Measurements from ENCODE around the gene NHS. TPM values are rescaled to one million over a fixed set of nuclear protein-coding genes. Genes with fewer than 3 reads are reported as not detected.

NHS gene
- total and polyA plus RNA-seq, 7 donors, result 0.04 to 1.3 (median 0.22) TPM

- Histone ChIP-seq H3K4me1 (peaks cover 13% of the 10 kb centered on the region), H3K4me3 (no peak overlapping the region), H3K27me3 (ENCODE audit: insufficient read depth in 3 of 3, low read length in 2 of 3) (no peaks in the 10 kb centered on the region), H3K27ac (peak overlapping the region; percentile 48), H3K9me3 (no peaks in the 10 kb centered on the region), H3K36me3 (ENCODE audit: insufficient read depth in 1 of 2, low read depth in 1 of 2) (no peaks in the 10 kb centered on the region)
- intact Hi-C loops (cut with DNase I), result no loop called here
- no peak for TF ChIP-seq CTCF (IDR thresholded peaks at IDR 0.05)
- WGBS, 3 donors, result 40 to 54% (median 46%) methylated on average over 9 of the region's 9 CpGs
- no peak for DNase-seq
- ATAC-seq, result no peak
Measured at GRCh38 chrX:17741123-17741511, 366.1 kb downstream of the NHS start.

- Histone ChIP-seq H3K36me3 (ENCODE audit: insufficient read depth in 1 of 2, low read depth in 1 of 2) (no peaks in the 10 kb centered on the region), H3K27me3 (ENCODE audit: insufficient read depth in 3 of 3, low read length in 2 of 3) (no peaks in the 10 kb centered on the region), H3K27ac (no peak overlapping the region), H3K4me1 (peaks cover 12% of the 10 kb centered on the region), H3K4me3 (no peak overlapping the region), H3K9me3 (no peaks in the 10 kb centered on the region)
- no peak for DNase-seq
- no peak for TF ChIP-seq CTCF (IDR thresholded peaks at IDR 0.05)
- intact Hi-C loops (cut with DNase I), result no loop called here
- WGBS, 3 donors, result 37 to 63% (median 45%) methylated on average over 2 of the region's 2 CpGs
- ATAC-seq, result no peak
Measured at GRCh38 chrX:17743913-17744312, 368.9 kb downstream of the NHS start.

GRCh38 chrX:17744896-17745523 lies 370.0 kb downstream of the NHS start:
- peaks cover 0 to 1% of the 10 kb centered on the region in 2 donors for H3K36me3 ChIP-seq (ENCODE audit: insufficient read depth in 1 of 2, low read depth in 1 of 2)
- peaks cover 8% of the 10 kb centered on the region for H3K4me1 ChIP-seq
- no peaks in the 10 kb centered on the region for H3K27me3 ChIP-seq (ENCODE audit: insufficient read depth in 3 of 3, low read length in 2 of 3)
- no peak overlapping the region for H3K4me3 ChIP-seq
- WGBS, 3 donors, result 82 to 94% (median 88%) methylated on average over 2 of the region's 2 CpGs
- no peak for ATAC-seq
- H3K9me3 ChIP-seq, result no peaks in the 10 kb centered on the region
- no peak for DNase-seq
- TF ChIP-seq CTCF (IDR thresholded peaks at IDR 0.05), result peak; percentile 27
- no peak overlapping the region for H3K27ac ChIP-seq
- intact Hi-C loops (cut with DNase I), result no loop called here

GRCh38 chrX:17747692-17748091 lies 372.7 kb downstream of the NHS start:
- Histone ChIP-seq H3K4me1 (peaks cover 8% of the 10 kb centered on the region), H3K9me3 (no peaks in the 10 kb centered on the region), H3K27ac (no peak overlapping the region), H3K4me3 (no peak overlapping the region), H3K36me3 (ENCODE audit: insufficient read depth in 1 of 2, low read depth in 1 of 2) (peaks cover 0 to 28% of the 10 kb centered on the region in 2 donors), H3K27me3 (ENCODE audit: insufficient read depth in 3 of 3, low read length in 2 of 3) (no peaks in the 10 kb centered on the region)
- intact Hi-C loops (cut with DNase I), result no loop called here
- TF ChIP-seq CTCF (IDR thresholded peaks at IDR 0.05), result no peak
- DNase-seq (no peak), ATAC-seq (no peak)
- WGBS, 3 donors, result 79 to 99% (median 95%) methylated on average over 5 of the region's 5 CpGs

GRCh38 chrX:17748684-17749083 lies 373.7 kb downstream of the NHS start:
- Histone ChIP-seq H3K4me3 (no peak overlapping the region), H3K27ac (no peak overlapping the region), H3K4me1 (peaks cover 4% of the 10 kb centered on the region), H3K36me3 (ENCODE audit: insufficient read depth in 1 of 2, low read depth in 1 of 2) (peaks cover 0 to 36% of the 10 kb centered on the region in 2 donors), H3K9me3 (no peaks in the 10 kb centered on the region), H3K27me3 (ENCODE audit: insufficient read depth in 3 of 3, low read length in 2 of 3) (no peaks in the 10 kb centered on the region)
- no peak for ATAC-seq
- WGBS, 3 donors, result 48 to 84% (median 75%) methylated on average over 5 of the region's 5 CpGs
- no peak for TF ChIP-seq CTCF (IDR thresholded peaks at IDR 0.05)
- intact Hi-C loops (cut with DNase I), result no loop called here
- no peak for DNase-seq

All from psoas muscle (tissue), 8 donors.